SK-N-SH (cell line): Measurements from ENCODE around the gene TMEM255B.

ENCODE experiments used
- CHD2 ChIP-seq: fragments of 150-350 bp; IDR thresholded peaks from 2 replicates; pipeline ENCODE4 v1.6.1; 2018; ENCODE audit warnings: low read length; ENCODE audit not compliant: partially characterized antibody
- ELF1 ChIP-seq: IDR thresholded peaks from 2 replicates; pipeline ENCODE4 v1.4.0; 2012
- EZH2phosphoT487 ChIP-seq: fragments of 200-600 bp; sonication (generic); IDR thresholded peaks from 2 replicates; pipeline ENCODE4 v1.6.1; 2017; ENCODE audit warnings: low read depth, mixed run types, mild to moderate bottlenecking, antibody characterized with exemption, moderate library complexity, borderline replicate concordance
- GABPA ChIP-seq: IDR thresholded peaks from 2 replicates; pipeline ENCODE4 v1.4.0; 2012; ENCODE audit warnings: low read depth, mild to moderate bottlenecking
- MXI1 ChIP-seq: IDR thresholded peaks from 2 replicates; pipeline ENCODE4 v1.6.1; 2012; ENCODE audit warnings: mild to moderate bottlenecking, low read depth, low read length, improper control_type of control experiment
- RAD21 ChIP-seq: IDR thresholded peaks from 2 replicates; pipeline ENCODE4 v1.6.1; 2012; ENCODE audit warnings: mild to moderate bottlenecking, low read length
- SIN3A ChIP-seq: IDR thresholded peaks from 2 replicates; pipeline ENCODE4 v1.6.1; 2012; ENCODE audit warnings: low read depth, mild to moderate bottlenecking, low read length, moderate library complexity, borderline replicate concordance
- TAF1 ChIP-seq: IDR thresholded peaks from 2 replicates; pipeline ENCODE4 v1.6.1; 2012; ENCODE audit warnings: low read depth, mild to moderate bottlenecking, low read length, moderate library complexity, borderline replicate concordance
- TF ChIP-seq, protein P1 (sequence below): fragments of 200-600 bp; sonication (generic); IDR thresholded peaks from 2 replicates; pipeline ENCODE4 v1.6.1; 2017; ENCODE audit warnings: antibody characterized with exemption, mild to moderate bottlenecking, moderate library complexity
- TF ChIP-seq, protein P2 (sequence below): IDR thresholded peaks from 2 replicates; pipeline ENCODE4 v1.6.1; 2012; ENCODE audit warnings: mild to moderate bottlenecking, low read depth, low read length, moderate library complexity
- TF ChIP-seq, protein P3 (sequence below): fragments of 150-350 bp; IDR thresholded peaks from 2 replicates; pipeline ENCODE4 v1.6.1; 2017; ENCODE audit warnings: antibody characterized with exemption, low read length, low read depth, borderline replicate concordance
- TF ChIP-seq, protein P4 (sequence below): IDR thresholded peaks from 2 replicates; pipeline ENCODE4 v1.4.0; 2012; ENCODE audit warnings: low read depth

DNA sequence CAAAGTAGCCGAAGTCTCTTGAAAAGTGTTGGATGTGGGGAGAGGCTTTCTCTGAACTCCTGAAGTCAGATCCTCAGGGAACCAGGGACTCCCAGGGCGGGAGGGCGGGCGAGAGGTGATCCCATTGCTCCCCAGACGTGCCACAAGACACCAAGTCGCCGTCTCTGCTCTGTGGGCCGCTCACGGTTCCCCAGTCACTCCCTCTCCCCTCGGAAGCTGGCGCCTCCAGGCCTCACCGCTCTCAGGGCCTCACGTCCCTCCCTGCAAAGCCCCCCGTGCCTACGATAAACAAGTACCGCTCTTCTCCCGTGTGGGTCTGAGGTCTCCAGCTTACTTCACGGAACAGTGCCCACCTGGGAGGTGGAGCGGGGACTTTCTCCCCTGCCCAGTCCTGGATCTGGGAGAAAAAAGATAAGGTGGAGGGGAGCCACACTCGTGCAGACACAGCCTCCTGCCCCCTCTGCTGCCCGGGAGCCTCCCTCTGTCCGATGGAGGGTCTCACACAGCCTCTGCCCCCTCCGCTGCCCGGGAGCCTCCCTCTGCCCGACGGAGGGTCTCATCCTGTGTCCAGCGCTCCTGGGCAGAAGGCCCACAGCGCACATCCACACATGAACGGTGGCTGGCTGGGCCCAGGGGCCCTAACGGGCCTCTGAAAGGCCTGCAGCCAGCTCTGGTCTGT, 54.2 kb downstream of the TMEM255B start:
- TF ChIP-seq, protein P1, sequence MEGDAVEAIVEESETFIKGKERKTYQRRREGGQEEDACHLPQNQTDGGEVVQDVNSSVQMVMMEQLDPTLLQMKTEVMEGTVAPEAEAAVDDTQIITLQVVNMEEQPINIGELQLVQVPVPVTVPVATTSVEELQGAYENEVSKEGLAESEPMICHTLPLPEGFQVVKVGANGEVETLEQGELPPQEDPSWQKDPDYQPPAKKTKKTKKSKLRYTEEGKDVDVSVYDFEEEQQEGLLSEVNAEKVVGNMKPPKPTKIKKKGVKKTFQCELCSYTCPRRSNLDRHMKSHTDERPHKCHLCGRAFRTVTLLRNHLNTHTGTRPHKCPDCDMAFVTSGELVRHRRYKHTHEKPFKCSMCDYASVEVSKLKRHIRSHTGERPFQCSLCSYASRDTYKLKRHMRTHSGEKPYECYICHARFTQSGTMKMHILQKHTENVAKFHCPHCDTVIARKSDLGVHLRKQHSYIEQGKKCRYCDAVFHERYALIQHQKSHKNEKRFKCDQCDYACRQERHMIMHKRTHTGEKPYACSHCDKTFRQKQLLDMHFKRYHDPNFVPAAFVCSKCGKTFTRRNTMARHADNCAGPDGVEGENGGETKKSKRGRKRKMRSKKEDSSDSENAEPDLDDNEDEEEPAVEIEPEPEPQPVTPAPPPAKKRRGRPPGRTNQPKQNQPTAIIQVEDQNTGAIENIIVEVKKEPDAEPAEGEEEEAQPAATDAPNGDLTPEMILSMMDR, result no peak
- no peak for TF ChIP-seq RAD21
- TF ChIP-seq MXI1, result no peak
- TF ChIP-seq SIN3A, result no peak
- TF ChIP-seq, protein P2, sequence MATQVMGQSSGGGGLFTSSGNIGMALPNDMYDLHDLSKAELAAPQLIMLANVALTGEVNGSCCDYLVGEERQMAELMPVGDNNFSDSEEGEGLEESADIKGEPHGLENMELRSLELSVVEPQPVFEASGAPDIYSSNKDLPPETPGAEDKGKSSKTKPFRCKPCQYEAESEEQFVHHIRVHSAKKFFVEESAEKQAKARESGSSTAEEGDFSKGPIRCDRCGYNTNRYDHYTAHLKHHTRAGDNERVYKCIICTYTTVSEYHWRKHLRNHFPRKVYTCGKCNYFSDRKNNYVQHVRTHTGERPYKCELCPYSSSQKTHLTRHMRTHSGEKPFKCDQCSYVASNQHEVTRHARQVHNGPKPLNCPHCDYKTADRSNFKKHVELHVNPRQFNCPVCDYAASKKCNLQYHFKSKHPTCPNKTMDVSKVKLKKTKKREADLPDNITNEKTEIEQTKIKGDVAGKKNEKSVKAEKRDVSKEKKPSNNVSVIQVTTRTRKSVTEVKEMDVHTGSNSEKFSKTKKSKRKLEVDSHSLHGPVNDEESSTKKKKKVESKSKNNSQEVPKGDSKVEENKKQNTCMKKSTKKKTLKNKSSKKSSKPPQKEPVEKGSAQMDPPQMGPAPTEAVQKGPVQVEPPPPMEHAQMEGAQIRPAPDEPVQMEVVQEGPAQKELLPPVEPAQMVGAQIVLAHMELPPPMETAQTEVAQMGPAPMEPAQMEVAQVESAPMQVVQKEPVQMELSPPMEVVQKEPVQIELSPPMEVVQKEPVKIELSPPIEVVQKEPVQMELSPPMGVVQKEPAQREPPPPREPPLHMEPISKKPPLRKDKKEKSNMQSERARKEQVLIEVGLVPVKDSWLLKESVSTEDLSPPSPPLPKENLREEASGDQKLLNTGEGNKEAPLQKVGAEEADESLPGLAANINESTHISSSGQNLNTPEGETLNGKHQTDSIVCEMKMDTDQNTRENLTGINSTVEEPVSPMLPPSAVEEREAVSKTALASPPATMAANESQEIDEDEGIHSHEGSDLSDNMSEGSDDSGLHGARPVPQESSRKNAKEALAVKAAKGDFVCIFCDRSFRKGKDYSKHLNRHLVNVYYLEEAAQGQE, result no peak
- TF ChIP-seq, protein P3, sequence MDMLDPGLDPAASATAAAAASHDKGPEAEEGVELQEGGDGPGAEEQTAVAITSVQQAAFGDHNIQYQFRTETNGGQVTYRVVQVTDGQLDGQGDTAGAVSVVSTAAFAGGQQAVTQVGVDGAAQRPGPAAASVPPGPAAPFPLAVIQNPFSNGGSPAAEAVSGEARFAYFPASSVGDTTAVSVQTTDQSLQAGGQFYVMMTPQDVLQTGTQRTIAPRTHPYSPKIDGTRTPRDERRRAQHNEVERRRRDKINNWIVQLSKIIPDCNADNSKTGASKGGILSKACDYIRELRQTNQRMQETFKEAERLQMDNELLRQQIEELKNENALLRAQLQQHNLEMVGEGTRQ, result no peak
- TF ChIP-seq GABPA, result no peak
- TF ChIP-seq TAF1, result no peak
- TF ChIP-seq CHD2, result no peak
- no peak for TF ChIP-seq EZH2phosphoT487
- TF ChIP-seq, protein P4, sequence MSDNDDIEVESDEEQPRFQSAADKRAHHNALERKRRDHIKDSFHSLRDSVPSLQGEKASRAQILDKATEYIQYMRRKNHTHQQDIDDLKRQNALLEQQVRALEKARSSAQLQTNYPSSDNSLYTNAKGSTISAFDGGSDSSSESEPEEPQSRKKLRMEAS, result no peak
- TF ChIP-seq ELF1, result no peak
